GM12878 (cell line): ENCODE data around the gene CFHR2.

Experiments used
- HCFC1 ChIP-seq: fragments of 150-350 bp; IDR thresholded peaks from 2 replicates; pipeline ENCODE4 v1.6.1; 2014; ENCODE audit warnings: low read length
- IKZF1 ChIP-seq: fragments of 450-650 bp; conservative IDR thresholded peaks from 2 replicates; pipeline ENCODE4 v1.6.1; 2017; ENCODE audit warnings: antibody characterized with exemption, mild to moderate bottlenecking
- JUND ChIP-seq: IDR thresholded peaks from 2 replicates; pipeline ENCODE4 v1.6.1; 2012; ENCODE audit warnings: low read depth, mild to moderate bottlenecking, low read length, improper control_type of control experiment, moderate library complexity
- MXI1 ChIP-seq: fragments of 150-350 bp; IDR thresholded peaks from 2 replicates; pipeline ENCODE4 v1.6.1; 2011; ENCODE audit warnings: low read depth, mild to moderate bottlenecking, inconsistent platforms, low read length, improper control_type of control experiment
- NBN ChIP-seq: fragments of 450-650 bp; IDR thresholded peaks from 2 replicates; pipeline ENCODE4 v1.6.1; 2016
- RAD21 ChIP-seq: IDR thresholded peaks from 2 replicates; pipeline ENCODE4 v1.6.1; 2011; ENCODE audit warnings: mild to moderate bottlenecking, low read depth, low read length, moderate library complexity; ENCODE audit not compliant: insufficient read depth
- SREBF2 ChIP-seq: IDR thresholded peaks from 2 replicates; pipeline ENCODE4 v1.6.1; 2012; ENCODE audit warnings: mild to moderate bottlenecking, low read length
- TF ChIP-seq, protein P1 (sequence below): fragments of 450-650 bp; IDR thresholded peaks from 2 replicates; pipeline ENCODE4 v1.6.1; 2017; ENCODE audit warnings: mild to moderate bottlenecking, moderate library complexity
- TF ChIP-seq, protein P2 (sequence below): IDR thresholded peaks from 2 replicates; pipeline ENCODE4 v1.6.1; 2012; ENCODE audit warnings: low read depth, low read length, improper control_type of control experiment

DNA sequence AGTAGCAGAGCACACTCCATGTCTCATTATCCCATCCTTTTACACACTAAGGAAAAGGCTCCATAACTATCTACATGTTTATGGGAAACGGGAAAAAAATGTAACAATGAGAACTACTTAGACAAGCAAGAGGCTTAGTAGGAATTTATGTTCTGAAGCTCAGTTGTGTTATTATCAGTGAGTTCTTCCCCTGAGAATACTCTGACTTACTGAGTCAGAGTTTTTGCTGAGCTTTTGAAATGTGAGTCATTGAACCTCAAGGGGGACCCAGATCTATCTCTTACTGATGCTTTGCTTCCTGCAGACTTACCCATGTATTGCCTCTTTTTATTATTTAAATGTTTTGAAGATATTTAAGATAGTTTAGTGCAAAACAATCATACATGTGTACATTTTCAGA is 53.9 kb downstream of the CFHR2 start:
- TF ChIP-seq SREBF2 (no peak), RAD21 (no peak), IKZF1 (no peak), MXI1 (no peak), HCFC1 (no peak), NBN (no peak), JUND (no peak)
- TF ChIP-seq, protein P1, sequence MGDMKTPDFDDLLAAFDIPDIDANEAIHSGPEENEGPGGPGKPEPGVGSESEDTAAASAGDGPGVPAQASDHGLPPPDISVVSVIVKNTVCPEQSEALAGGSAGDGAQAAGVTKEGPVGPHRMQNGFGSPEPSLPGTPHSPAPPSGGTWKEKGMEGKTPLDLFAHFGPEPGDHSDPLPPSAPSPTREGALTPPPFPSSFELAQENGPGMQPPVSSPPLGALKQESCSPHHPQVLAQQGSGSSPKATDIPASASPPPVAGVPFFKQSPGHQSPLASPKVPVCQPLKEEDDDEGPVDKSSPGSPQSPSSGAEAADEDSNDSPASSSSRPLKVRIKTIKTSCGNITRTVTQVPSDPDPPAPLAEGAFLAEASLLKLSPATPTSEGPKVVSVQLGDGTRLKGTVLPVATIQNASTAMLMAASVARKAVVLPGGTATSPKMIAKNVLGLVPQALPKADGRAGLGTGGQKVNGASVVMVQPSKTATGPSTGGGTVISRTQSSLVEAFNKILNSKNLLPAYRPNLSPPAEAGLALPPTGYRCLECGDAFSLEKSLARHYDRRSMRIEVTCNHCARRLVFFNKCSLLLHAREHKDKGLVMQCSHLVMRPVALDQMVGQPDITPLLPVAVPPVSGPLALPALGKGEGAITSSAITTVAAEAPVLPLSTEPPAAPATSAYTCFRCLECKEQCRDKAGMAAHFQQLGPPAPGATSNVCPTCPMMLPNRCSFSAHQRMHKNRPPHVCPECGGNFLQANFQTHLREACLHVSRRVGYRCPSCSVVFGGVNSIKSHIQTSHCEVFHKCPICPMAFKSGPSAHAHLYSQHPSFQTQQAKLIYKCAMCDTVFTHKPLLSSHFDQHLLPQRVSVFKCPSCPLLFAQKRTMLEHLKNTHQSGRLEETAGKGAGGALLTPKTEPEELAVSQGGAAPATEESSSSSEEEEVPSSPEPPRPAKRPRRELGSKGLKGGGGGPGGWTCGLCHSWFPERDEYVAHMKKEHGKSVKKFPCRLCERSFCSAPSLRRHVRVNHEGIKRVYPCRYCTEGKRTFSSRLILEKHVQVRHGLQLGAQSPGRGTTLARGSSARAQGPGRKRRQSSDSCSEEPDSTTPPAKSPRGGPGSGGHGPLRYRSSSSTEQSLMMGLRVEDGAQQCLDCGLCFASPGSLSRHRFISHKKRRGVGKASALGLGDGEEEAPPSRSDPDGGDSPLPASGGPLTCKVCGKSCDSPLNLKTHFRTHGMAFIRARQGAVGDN = no peak
- TF ChIP-seq, protein P2, sequence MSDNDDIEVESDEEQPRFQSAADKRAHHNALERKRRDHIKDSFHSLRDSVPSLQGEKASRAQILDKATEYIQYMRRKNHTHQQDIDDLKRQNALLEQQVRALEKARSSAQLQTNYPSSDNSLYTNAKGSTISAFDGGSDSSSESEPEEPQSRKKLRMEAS = no peak
